HG03439 (cell line): ENCODE data around the gene PARVG.

Source experiments
- ATAC-seq: cut with Tn5 transposase; IDR thresholded peaks from one replicate; pipeline ENCODE4 v1.9.1; 2021; ENCODE audit warnings: mild to moderate bottlenecking, moderate library complexity; ENCODE audit not compliant: unreplicated experiment

The PARVG gene

GRCh38 chr22:44179989-44180705, 578 bp upstream of the PARVG start:
- no peak for ATAC-seq

GRCh38 chr22:44181033-44181911, 547 bp downstream of the PARVG start:
- ATAC-seq, result no peak

- no peak for ATAC-seq
Measured at GRCh38 chr22:44181912-44182587, 1.3 kb downstream of the PARVG start.

- ATAC-seq, result no peak
Measured at GRCh38 chr22:44182588-44183286, 2.0 kb downstream of the PARVG start.

- ATAC-seq, result no peak
Measured at GRCh38 chr22:44183287-44183588, 2.5 kb downstream of the PARVG start.

GRCh38 chr22:44184006-44184405, 3.3 kb downstream of the PARVG start:
- ATAC-seq, result no peak

GRCh38 chr22:44185237-44186120, 4.8 kb downstream of the PARVG start:
- no peak for ATAC-seq

- no peak for ATAC-seq
Measured at GRCh38 chr22:44186121-44186510, 5.4 kb downstream of the PARVG start.

- no peak for ATAC-seq
Measured at GRCh38 chr22:44186737-44187136, 6.0 kb downstream of the PARVG start.

- no peak for ATAC-seq
Measured at GRCh38 chr22:44187652-44188230, 7.0 kb downstream of the PARVG start.

GRCh38 chr22:44188316-44188715, 7.6 kb downstream of the PARVG start:
- no peak for ATAC-seq

- ATAC-seq, result no peak
Measured at GRCh38 chr22:44188986-44189630, 8.4 kb downstream of the PARVG start.

- no peak for ATAC-seq
Measured at GRCh38 chr22:44190381-44190976, 9.8 kb downstream of the PARVG start.

GRCh38 chr22:44191036-44191454, 10.3 kb downstream of the PARVG start:
- no peak for ATAC-seq

GRCh38 chr22:44192098-44192815, 11.5 kb downstream of the PARVG start:
- ATAC-seq, result no peak

- no peak for ATAC-seq
Measured at GRCh38 chr22:44192816-44193534, 12.2 kb downstream of the PARVG start.

- ATAC-seq, result no peak
Measured at GRCh38 chr22:44193535-44193891, 12.8 kb downstream of the PARVG start.

- ATAC-seq, result no peak
Measured at GRCh38 chr22:44194569-44194968, 13.8 kb downstream of the PARVG start.
